ENCODE data around the gene ZSWIM8. TPM values are rescaled to one million over a fixed set of nuclear protein-coding genes. Genes with fewer than 3 reads are reported as not detected.

Gene ZSWIM8
- total RNA-seq, 1 donor from 2014 or later = 30.5 TPM

- peaks cover 19% of the 10 kb centered on the region for H4K20me1 ChIP-seq (ENCODE audit: low read depth)
- Mint-ChIP-seq H3K4me3 (peak overlapping the region; percentile 78), H3K4me1 (peaks cover 17% of the 10 kb centered on the region), H3K36me3 (peaks cover 9% of the 10 kb centered on the region), H3K27me3 (ENCODE audit: insufficient read depth, low read depth) (peaks cover 5% of the 10 kb centered on the region), H3K9me3 (no peaks in the 10 kb centered on the region), H3K27ac (no peak overlapping the region)
- no peaks in the 10 kb centered on the region for H3K36me3 ChIP-seq
- H3K9me3 ChIP-seq (ENCODE audit: low read depth) = no peaks in the 10 kb centered on the region
- no peak overlapping the region for H3K27ac ChIP-seq
- DNase-seq (ENCODE audit: low spot score) = peak; percentile 83
- peaks cover 8% of the 10 kb centered on the region for H3K79me2 ChIP-seq (ENCODE audit: low read depth)
- H3K4me3 ChIP-seq = peak overlapping the region; percentile 73
- peaks cover 16% of the 10 kb centered on the region for H3K4me1 ChIP-seq
- no peak overlapping the region for H3K9ac ChIP-seq
- H3K4me2 ChIP-seq = peak overlapping the region; percentile 70
- no peaks in the 10 kb centered on the region for H3K27me3 ChIP-seq
- no peak for TF ChIP-seq EZH2phosphoT487 (IDR thresholded peaks at IDR 0.05)
- TF ChIP-seq CTCF (IDR thresholded peaks at IDR 0.05) = no peak
- TF ChIP-seq EZH2 (IDR thresholded peaks at IDR 0.05) = no peak
- peaks cover 14% of the 10 kb centered on the region for H3F3A ChIP-seq (ENCODE audit: low read depth)
- no peak overlapping the region for H2AFZ ChIP-seq (replicated peaks)
Measured at GRCh38 chr10:73812657-73813056, 27.3 kb downstream of the ZSWIM8 start.

GRCh38 chr10:73813333-73813732 lies 27.9 kb downstream of the ZSWIM8 start:
- no peaks in the 10 kb centered on the region for H3K36me3 ChIP-seq
- DNase-seq (ENCODE audit: low spot score) = no peak
- no peaks in the 10 kb centered on the region for H3K9me3 ChIP-seq (ENCODE audit: low read depth)
- H3K4me3 ChIP-seq = no peak overlapping the region
- H3K79me2 ChIP-seq (ENCODE audit: low read depth) = peaks cover 8% of the 10 kb centered on the region
- Mint-ChIP-seq H3K27me3 (ENCODE audit: insufficient read depth, low read depth) (peaks cover 5% of the 10 kb centered on the region), H3K4me1 (peaks cover 17% of the 10 kb centered on the region), H3K36me3 (peaks cover 9% of the 10 kb centered on the region), H3K27ac (no peak overlapping the region), H3K4me3 (peak overlapping the region; percentile 56), H3K9me3 (no peaks in the 10 kb centered on the region)
- H3K9ac ChIP-seq = no peak overlapping the region
- TF ChIP-seq CTCF (IDR thresholded peaks at IDR 0.05) (no peak), EZH2 (IDR thresholded peaks at IDR 0.05) (no peak), EZH2phosphoT487 (IDR thresholded peaks at IDR 0.05) (no peak)
- H3K27ac ChIP-seq = no peak overlapping the region
- peaks cover 14% of the 10 kb centered on the region for H3F3A ChIP-seq (ENCODE audit: low read depth)
- no peaks in the 10 kb centered on the region for H3K27me3 ChIP-seq
- no peak overlapping the region for H3K4me2 ChIP-seq
- H4K20me1 ChIP-seq (ENCODE audit: low read depth) = peaks cover 14% of the 10 kb centered on the region
- H3K4me1 ChIP-seq = peaks cover 16% of the 10 kb centered on the region
- no peak overlapping the region for H2AFZ ChIP-seq (replicated peaks)

GRCh38 chr10:73814276-73814895 lies 29.0 kb downstream of the ZSWIM8 start:
- peaks cover 8% of the 10 kb centered on the region for H3K79me2 ChIP-seq (ENCODE audit: low read depth)
- H3K9ac ChIP-seq = no peak overlapping the region
- peaks cover 16% of the 10 kb centered on the region for H3K4me1 ChIP-seq
- H3K27ac ChIP-seq = no peak overlapping the region
- no peak for DNase-seq (ENCODE audit: low spot score)
- H3F3A ChIP-seq (ENCODE audit: low read depth) = peaks cover 14% of the 10 kb centered on the region
- no peak overlapping the region for H3K4me2 ChIP-seq
- H3K36me3 Mint-ChIP-seq = peaks cover 6% of the 10 kb centered on the region
- H3K9me3 Mint-ChIP-seq = no peaks in the 10 kb centered on the region
- H3K27me3 Mint-ChIP-seq (ENCODE audit: insufficient read depth, low read depth) = peaks cover 5% of the 10 kb centered on the region
- no peaks in the 10 kb centered on the region for H3K9me3 ChIP-seq (ENCODE audit: low read depth)
- no peaks in the 10 kb centered on the region for H3K36me3 ChIP-seq
- no peaks in the 10 kb centered on the region for H3K27me3 ChIP-seq
- peaks cover 17% of the 10 kb centered on the region for H3K4me1 Mint-ChIP-seq
- H2AFZ ChIP-seq (replicated peaks) = no peak overlapping the region
- H3K4me3 Mint-ChIP-seq = no peak overlapping the region
- H3K4me3 ChIP-seq = no peak overlapping the region
- H4K20me1 ChIP-seq (ENCODE audit: low read depth) = peaks cover 13% of the 10 kb centered on the region
- TF ChIP-seq CTCF (IDR thresholded peaks at IDR 0.05) (no peak), EZH2 (IDR thresholded peaks at IDR 0.05) (no peak), EZH2phosphoT487 (IDR thresholded peaks at IDR 0.05) (no peak)
- no peak overlapping the region for H3K27ac Mint-ChIP-seq
